Lower leg skin (tissue), 4 donors: ENCODE results near the gene FAF2. TPM values are rescaled to one million over a fixed set of nuclear protein-coding genes. Genes with fewer than 3 reads are reported as not detected.
"Not testable (repeated sequence)": the region's sequence is repeated elsewhere in the genome, so short reads cannot be mapped to it uniquely, and the experiment has no call there.

ENCODE experiments used
- DNase-seq, 2 donors: peaks; one replicate each; pipeline ENCODE4 v3.0.0-alpha.2; 2019; ENCODE audit warnings: low spot score in 2 of 2
- H3K4me3 ChIP-seq: fragments of 200-600 bp; sonication (generic); 2 replicates; pipeline ENCODE4 v1.5.1; 2017; ENCODE audit warnings: mild to moderate bottlenecking, low read depth; ENCODE audit not compliant: poor library complexity, severe bottlenecking
- CTCF ChIP-seq, 3 donors: fragments of 450-650 bp; IDR thresholded peaks; one replicate each; pipeline ENCODE4 v1.5.1; 2016; ENCODE audit warnings: antibody characterized with exemption in 3 of 3, mild to moderate bottlenecking in 3 of 3, moderate library complexity in 2 of 3
- POLR2A ChIP-seq, 2 donors: fragments of 450-650 bp; IDR thresholded peaks; one replicate each; pipeline ENCODE4 v1.6.1; 2016 to 2017; ENCODE audit warnings: antibody characterized with exemption in 2 of 2, mild to moderate bottlenecking in 1 of 2, moderate library complexity in 1 of 2
- WGBS, 2 donors: methylation state at CpG; one replicate each; pipeline ENCODE4 v1.1.5; 2018; 5-methylcytosine and 5-hydroxymethylcytosine counted together
- intact Hi-C: fragments of 100-400 bp; cut with DNase I; formaldehyde crosslinking; loops from one replicate; pipeline ENCODE4 v1.15.0; 2023; ENCODE audit warnings: low total_unique reads
- total RNA-seq, 4 donors: library from RNA; depleted of rRNA; stranded (reverse); fragments of >200 nt; gene quantifications; one replicate each; pipeline ENCODE4 v1.1.0, GENCODE V29; 2016

FAF2 gene
- total RNA-seq, 4 donors from 2014 or later: 32.6 to 35.8 (median 33.7) TPM

DNA sequence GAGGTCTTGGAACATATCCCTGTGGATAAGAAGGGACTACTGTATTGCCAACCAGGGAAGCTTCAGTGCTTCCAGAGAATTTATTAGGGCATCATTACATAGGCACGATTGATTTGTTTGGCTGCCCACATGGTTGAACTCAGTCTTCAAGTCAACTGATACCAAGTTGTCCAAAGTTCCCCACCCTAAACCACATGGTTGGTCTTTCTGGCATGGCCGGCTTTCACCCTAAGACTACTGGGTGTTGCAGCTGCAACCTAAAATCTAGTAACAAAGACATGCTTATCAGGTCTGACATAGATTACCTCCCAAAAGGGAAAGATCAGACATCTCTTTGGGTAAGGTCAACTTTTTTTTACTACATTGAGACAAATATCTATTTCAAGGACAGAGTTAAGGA is 37.0 kb downstream of the FAF2 start:
- intact Hi-C loops: no loop called here
- 56 to 73% methylated on average over 2 of the region's 2 CpGs for WGBS, 2 donors
- H3K4me3 ChIP-seq: no peak overlapping the region
- no peak for DNase-seq
- TF ChIP-seq CTCF (IDR thresholded peaks at IDR 0.05) (no peak), POLR2A (IDR thresholded peaks at IDR 0.05) (no peak)

DNA sequence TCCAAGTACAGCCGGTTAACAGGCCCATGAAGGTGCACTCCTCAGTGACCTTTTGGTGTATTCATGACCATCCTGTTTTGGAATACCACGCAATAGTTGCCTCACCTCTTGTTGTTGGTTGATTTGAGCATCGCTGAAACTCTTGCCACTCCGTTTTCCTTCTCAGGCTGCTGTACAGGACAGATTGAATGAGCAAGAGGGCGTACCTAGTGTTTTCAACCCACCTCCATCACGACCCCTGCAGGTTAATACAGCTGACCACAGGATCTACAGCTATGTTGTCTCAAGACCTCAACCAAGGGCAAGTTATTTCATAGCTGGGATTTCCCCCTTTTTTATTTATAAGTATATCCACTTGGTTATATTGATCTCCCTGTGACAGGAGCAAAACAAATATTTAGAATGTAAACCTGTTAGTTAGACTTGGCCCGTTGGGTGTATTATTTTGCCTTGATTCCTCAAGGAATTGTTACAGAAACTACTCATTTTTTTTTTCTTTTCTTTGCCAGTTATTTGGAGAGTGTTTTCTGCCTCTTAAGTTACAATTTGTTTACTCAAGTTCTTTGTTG is 38.1 kb downstream of the FAF2 start:
- no peak for DNase-seq
- 93 to 97% methylated on average over 7 of the region's 7 CpGs for WGBS, 2 donors
- intact Hi-C loops: no loop called here

GRCh38 chr5:176487160-176487559 is 39.0 kb downstream of the FAF2 start:
- DNase-seq, intact Hi-C loops, H3K4me3 ChIP-seq: not testable (repeated sequence)
- WGBS, 2 donors: 96 to 97% methylated on average over 4 of the region's 4 CpGs

More for the DNA sequence above, 38.1 kb downstream of the FAF2 start:
- TF ChIP-seq CTCF (IDR thresholded peaks at IDR 0.05) (no peak), POLR2A (IDR thresholded peaks at IDR 0.05) (no peak)
- H3K4me3 ChIP-seq: no peak overlapping the region

DNA sequence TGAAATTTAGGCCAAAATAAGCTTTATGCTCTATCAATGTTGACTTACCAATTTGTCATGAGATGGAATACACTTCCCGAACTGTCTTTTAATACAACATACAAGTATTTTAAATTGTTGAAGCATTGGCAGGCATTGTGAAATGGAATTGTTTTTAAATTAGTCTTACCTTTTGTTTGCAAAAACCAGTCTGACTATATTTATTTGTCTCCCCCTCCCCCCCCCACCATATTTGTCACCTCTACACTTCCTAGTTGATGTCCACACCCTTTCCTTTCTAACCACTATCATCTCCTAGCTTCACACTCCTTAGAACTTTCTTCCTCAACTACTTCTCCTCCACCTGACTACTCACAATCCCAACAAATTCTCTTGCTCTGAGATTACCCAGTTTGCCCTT is 40.9 kb downstream of the FAF2 start:
- TF ChIP-seq CTCF (IDR thresholded peaks at IDR 0.05) (no peak), POLR2A (IDR thresholded peaks at IDR 0.05) (no peak)
- intact Hi-C loops: no loop called here
- no peak for DNase-seq
- H3K4me3 ChIP-seq: no peak overlapping the region
- 82 to 94% methylated on average over 1 of the region's 1 CpG for WGBS, 2 donors

GRCh38 chr5:176490301-176490700 is 42.1 kb downstream of the FAF2 start:
- intact Hi-C loops: no loop called here
- TF ChIP-seq POLR2A (IDR thresholded peaks at IDR 0.05) (no peak), CTCF (IDR thresholded peaks at IDR 0.05) (no peak)
- no peak for DNase-seq
- 100% methylated on average over 1 of the region's 1 CpG for WGBS, 2 donors
- no peak overlapping the region for H3K4me3 ChIP-seq

DNA sequence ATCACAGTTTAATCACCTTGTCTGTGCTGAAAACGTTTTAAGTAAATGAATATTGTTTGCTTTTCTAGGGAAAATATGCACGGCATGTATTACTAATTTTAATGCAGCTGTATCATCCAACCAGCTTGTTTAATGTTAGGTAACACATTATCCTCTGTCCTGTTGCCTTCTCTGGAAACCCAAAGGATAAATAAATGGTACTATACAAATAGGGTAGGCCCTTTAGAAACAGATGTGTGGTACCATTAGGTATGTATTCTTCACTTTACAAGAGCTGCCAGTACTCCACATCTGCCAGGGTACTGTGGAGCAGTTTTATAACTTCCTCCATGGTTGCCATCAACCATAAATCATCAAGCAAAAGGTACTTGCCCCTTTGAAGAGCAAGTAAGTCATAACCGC is 42.9 kb downstream of the FAF2 start:
- TF ChIP-seq CTCF (IDR thresholded peaks at IDR 0.05): no peak
- no peak for TF ChIP-seq POLR2A (IDR thresholded peaks at IDR 0.05)
- intact Hi-C loops: no loop called here
- DNase-seq: no peak
- H3K4me3 ChIP-seq: no peak overlapping the region
- 70 to 78% methylated on average over 3 of the region's 3 CpGs for whole genome bisulfite sequencing, 2 donors
